Measurements from ENCODE around the gene ZNF786.

Gene ZNF786

DNA sequence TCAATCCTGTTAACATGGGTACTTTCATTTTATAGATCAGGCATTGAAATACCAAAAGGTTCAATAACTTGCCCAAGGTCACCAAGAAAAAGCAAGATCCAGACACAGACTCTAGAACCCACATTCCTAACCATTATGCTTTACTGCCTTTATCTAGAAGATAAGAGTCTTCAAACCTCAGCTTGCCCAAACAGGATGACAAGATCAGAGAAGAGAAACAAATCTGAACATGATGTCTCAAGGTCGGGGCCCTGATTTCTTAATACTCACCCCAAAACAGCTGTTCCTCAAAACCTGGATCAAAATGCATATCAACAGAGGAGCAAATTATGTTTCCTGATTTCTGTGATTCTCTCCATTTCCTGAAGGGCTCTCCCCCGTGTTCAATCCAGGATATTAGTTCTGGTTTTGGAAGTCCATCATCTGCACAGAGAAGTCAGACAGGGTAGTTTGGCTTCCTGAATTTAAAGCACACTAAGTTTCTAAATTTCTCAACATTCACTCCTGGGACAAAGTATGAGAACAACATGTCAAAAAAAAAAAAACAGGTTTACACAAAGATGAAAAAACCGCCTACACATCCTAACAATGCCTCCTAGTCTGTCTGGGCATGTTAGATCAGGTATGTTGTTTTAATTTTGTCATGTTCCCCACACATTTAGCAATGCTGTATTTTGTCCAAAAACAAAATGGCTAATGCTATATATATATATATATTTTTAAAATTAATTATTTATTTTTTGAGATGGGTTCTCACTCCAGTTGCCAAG, 16.2 kb downstream of the ZNF786 start:
- peaks cover 23% of the 10 kb centered on the region for H3K36me3 ChIP-seq
- no peak overlapping the region for H3K4me3 ChIP-seq (ENCODE audit: low read depth, low read length)

DNA sequence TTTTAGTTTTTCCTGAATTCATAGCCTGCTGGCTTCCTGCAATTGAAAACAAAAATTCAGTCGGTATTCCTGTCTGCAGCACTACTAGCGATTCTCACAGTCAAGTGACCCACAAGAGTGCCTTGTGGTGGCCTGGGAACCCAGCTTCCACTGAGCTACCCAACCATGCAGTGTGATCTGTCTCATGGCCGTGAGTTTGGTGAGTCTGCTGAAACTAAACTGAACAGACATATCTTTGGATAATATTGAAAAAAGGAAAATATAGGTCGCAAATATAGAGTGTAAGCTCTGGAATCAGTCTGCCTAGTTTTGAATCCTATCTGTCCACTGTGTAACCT, 18.1 kb downstream of the ZNF786 start:
- DNase-seq, result no peak
- Histone ChIP-seq H3K27me3 (no peaks in the 10 kb centered on the region), H3K9me3 (no peaks in the 10 kb centered on the region), H3K4me1 (no peaks in the 10 kb centered on the region), H3K36me3 (peaks cover 28% of the 10 kb centered on the region), H3K4me3 (ENCODE audit: low read depth, low read length) (no peak overlapping the region)
- TF ChIP-seq, protein P1, sequence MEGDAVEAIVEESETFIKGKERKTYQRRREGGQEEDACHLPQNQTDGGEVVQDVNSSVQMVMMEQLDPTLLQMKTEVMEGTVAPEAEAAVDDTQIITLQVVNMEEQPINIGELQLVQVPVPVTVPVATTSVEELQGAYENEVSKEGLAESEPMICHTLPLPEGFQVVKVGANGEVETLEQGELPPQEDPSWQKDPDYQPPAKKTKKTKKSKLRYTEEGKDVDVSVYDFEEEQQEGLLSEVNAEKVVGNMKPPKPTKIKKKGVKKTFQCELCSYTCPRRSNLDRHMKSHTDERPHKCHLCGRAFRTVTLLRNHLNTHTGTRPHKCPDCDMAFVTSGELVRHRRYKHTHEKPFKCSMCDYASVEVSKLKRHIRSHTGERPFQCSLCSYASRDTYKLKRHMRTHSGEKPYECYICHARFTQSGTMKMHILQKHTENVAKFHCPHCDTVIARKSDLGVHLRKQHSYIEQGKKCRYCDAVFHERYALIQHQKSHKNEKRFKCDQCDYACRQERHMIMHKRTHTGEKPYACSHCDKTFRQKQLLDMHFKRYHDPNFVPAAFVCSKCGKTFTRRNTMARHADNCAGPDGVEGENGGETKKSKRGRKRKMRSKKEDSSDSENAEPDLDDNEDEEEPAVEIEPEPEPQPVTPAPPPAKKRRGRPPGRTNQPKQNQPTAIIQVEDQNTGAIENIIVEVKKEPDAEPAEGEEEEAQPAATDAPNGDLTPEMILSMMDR (IDR thresholded peaks at IDR 0.05; ENCODE audit: low read depth, low read length), result no peak

More for the DNA sequence above, 16.2 kb downstream of the ZNF786 start:
- H3K4me1 ChIP-seq, result no peaks in the 10 kb centered on the region
- no peaks in the 10 kb centered on the region for H3K27me3 ChIP-seq
- TF ChIP-seq, protein P1 (IDR thresholded peaks at IDR 0.05; ENCODE audit: low read depth, low read length), result no peak
- no peaks in the 10 kb centered on the region for H3K9me3 ChIP-seq
- no peak for DNase-seq

DNA sequence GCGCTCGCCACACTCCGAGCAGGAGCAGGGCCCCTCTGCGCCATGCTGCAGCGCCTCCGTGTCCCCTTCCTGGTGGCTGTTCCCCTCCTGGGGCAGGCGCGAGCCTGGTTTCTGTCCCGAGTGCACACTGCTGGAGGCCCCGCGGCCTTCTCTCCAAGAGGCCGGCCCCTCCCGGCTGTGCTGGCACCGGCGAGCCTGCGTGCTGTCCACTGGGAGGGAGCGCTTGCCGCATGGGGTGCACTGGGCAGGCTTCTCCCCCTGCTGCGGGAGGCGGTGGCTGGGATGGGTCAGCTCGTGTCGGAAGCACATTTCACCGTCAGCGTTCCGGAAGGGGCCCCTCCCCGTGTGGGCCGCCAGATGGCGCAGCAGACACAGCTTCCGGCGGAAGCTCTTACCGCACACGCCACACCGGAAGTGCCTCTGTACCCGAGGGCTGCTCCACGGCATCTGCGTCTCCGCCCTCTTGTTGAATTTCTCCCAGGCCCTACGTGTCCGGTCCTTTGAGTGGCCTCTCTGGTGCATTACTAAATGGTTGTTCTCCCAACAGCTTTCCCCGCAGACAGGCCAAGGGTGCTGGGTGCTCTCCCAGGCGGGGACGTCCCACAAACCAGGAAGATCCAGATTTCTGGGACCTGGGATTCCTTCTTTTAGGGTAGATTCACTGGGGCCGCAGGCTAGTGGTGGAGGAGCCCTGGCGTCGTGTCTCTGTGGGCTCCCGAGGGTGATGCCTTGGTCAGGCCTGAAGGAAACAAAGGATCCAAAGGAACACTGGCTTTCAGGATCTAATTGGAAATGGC, 18.7 kb downstream of the ZNF786 start:
- Histone ChIP-seq H3K36me3 (peaks cover 25% of the 10 kb centered on the region), H3K4me1 (no peaks in the 10 kb centered on the region), H3K9me3 (no peaks in the 10 kb centered on the region), H3K27me3 (no peaks in the 10 kb centered on the region), H3K4me3 (ENCODE audit: low read depth, low read length) (no peak overlapping the region)
- peak; percentile 43 for DNase-seq
- TF ChIP-seq, protein P1 (IDR thresholded peaks at IDR 0.05; ENCODE audit: low read depth, low read length), result peak; percentile 35

DNA sequence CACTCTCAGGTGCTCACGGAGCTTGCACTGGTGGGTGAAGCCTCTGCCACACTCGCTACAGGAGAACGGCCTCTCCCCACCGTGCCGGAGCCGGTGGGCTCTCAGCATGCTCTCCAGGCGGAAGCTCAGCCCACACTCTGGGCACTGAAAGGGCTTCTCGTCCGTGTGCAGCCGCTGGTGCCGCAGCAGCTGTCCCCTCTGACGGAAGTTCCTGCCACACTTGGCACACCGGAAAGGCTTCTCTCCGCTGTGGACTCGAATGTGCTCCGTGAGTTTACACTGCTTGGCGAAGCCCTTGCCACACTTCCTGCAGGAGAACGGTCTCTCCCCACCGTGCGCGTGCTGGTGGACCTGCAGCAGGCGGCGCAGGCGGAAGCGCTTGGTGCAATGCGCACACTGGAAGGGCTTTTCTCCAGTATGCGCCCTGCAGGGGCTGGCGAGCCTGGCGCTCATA, 19.3 kb downstream of the ZNF786 start:
- TF ChIP-seq, protein P1 (IDR thresholded peaks at IDR 0.05; ENCODE audit: low read depth, low read length), result no peak
- Histone ChIP-seq H3K36me3 (peaks cover 24% of the 10 kb centered on the region), H3K9me3 (no peaks in the 10 kb centered on the region), H3K4me3 (ENCODE audit: low read depth, low read length) (no peak overlapping the region), H3K4me1 (no peaks in the 10 kb centered on the region), H3K27me3 (no peaks in the 10 kb centered on the region)
- DNase-seq, result no peak

DNA sequence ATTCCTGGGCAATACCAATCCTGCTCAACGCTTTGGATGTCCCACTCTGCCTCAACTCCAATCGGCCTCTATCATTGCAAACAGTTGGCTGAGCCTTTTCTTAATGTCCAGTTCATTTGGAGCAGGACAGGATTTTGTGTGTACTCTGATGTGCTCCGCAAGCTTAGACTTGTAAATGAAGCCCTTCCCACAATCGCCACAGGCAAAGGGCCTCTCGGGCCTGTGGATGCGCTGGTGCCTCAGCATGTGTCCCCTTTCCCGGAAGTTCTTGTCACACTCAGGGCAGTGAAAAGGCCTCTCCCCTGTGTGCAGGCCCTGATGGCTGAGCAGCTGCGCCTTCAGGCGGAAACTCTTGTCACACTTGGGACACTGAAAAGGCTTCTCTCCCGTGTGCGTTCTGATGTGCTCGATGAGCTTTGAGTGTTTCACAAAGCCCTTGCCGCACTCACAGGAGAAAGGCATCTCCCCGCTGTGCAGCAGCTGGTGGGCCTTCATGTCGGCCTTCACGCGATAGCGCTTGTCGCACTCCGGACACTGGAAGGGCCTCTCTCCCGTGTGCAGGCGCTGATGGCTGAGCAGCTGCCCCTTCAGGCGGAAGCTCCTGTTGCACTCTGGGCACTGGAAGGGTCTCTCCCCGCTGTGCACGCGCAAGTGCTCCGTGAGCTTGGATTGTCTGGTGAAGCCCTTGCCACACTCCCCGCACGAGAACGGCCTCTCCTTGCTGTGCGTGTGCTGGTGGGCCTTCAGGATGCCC, 20.0 kb downstream of the ZNF786 start:
- H3K36me3 ChIP-seq, result peaks cover 24% of the 10 kb centered on the region
- TF ChIP-seq, protein P1 (IDR thresholded peaks at IDR 0.05; ENCODE audit: low read depth, low read length), result no peak

More for the DNA sequence above, 20.0 kb downstream of the ZNF786 start:
- H3K9me3 ChIP-seq, result no peaks in the 10 kb centered on the region
- H3K27me3 ChIP-seq, result no peaks in the 10 kb centered on the region
- H3K4me1 ChIP-seq, result no peaks in the 10 kb centered on the region
- H3K4me3 ChIP-seq (ENCODE audit: low read depth, low read length), result no peak overlapping the region
- DNase-seq, result no peak
